T1000 (cell line): ENCODE results near the gene BTRC.
"Not testable (repeated sequence)": the region's sequence is repeated elsewhere in the genome, so short reads cannot be mapped to it uniquely, and the experiment has no call there.

Experiments
- DNase-seq: peaks from one replicate; lab custom pipeline; 2025; ENCODE audit warnings: mixed read lengths; lab: John Stamatoyannopoulos, UW

The BTRC gene

GRCh38 chr10:101353692-101354327 lies at the start of gene BTRC:
TSS of gene BTRC (plus strand) at chr10:101354165. CDS start at chr10:101354181, 16 bp downstream.
- DNase-seq = peak; percentile 95

DNA sequence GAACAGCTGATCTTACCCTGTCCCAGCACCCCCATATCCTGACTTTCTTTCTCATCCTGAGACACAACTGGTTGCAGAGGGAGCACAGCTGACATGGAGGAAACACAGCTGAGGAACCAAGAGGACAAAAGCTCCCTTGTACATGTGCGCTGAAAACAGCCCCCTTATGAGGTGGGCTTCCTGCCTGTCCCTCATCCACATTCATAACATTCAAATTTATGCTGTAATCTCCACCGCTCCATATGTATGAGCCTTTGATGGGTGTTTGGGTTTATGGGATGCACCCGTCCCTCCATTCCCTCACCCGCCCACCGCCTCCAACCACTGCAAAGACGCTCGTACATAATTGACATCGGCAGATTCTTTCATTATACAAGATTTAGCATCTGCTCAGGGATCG lies 49.6 kb upstream of the BTRC start:
- no peak for DNase-seq

DNA sequence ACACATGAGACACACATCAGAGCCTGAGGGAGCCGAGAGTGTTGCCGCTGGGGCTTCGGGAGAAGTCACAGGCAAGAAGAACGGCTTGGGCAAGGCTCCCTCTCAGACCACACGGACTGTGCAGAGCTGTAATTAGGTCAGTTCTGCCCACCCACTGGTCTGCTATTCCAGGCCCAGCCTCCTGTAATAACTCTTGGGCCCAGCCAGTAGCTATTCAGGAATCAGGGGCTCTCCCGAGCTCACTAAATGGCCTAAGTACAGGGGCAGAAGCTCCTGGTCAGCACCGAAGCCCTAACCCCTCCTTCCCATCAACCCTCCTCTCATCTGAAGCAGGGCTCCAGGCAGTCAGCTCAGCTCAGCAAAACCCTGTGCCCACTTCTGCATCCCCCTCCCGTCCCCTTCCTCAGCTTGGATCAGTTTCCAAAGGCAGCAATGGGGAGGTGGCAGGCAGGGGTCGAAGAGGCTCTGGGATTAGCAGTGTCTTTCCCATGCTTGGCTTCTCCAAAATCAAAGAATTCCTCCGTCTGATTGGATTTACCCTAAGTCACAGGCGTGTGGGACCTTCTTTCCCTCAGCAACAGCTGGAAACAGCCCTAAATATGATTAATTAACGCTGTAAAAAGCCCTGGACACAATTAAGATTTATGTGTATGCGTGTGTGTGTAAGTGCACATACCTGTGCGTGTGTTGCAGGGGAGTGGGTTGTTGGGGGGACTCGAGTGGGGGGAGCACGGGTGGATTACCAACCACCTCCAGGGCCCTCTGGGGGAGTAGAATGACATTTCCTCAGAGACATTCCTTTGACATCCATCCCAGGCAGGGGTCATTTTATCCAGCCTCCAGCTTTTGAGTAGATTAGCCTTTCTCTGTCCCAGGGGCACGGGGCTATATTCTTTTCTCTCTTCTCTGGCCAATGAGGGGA lies 48.4 kb upstream of the BTRC start:
- no peak for DNase-seq

GRCh38 chr10:101308051-101308450 lies 45.9 kb upstream of the BTRC start:
- no peak for DNase-seq

DNA sequence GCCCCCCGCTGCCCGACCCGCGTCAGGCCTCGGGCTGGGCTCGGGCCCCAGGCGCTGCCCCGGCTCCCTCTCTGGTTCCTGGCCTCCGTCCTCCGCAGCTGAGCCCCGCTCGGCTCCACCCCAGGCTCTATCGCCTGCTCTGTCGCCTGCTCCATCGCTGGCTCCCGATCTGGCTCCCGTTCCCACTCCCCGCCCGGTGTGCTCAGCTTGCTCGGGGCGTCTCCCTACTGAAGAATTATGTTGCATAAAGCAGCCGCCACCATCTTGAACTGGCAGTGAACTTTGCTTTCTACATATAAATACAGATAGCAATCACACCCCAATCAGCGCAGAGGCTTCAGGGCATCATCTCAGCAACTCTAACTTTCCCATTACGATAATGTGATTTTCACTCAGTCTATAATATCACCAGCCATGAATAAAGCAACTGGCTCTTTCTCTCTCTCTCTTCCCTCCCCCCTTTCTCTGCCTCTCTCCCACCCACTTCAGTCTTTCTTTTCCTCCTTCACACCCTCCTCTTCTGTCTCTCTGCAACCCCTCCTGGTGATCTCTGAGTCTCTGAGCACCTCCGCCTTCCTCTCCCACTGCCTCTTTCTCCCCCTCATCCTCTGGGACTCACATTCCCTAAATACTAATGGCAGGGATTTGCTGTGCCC lies 43.3 kb upstream of the BTRC start:
- no peak for DNase-seq

DNA sequence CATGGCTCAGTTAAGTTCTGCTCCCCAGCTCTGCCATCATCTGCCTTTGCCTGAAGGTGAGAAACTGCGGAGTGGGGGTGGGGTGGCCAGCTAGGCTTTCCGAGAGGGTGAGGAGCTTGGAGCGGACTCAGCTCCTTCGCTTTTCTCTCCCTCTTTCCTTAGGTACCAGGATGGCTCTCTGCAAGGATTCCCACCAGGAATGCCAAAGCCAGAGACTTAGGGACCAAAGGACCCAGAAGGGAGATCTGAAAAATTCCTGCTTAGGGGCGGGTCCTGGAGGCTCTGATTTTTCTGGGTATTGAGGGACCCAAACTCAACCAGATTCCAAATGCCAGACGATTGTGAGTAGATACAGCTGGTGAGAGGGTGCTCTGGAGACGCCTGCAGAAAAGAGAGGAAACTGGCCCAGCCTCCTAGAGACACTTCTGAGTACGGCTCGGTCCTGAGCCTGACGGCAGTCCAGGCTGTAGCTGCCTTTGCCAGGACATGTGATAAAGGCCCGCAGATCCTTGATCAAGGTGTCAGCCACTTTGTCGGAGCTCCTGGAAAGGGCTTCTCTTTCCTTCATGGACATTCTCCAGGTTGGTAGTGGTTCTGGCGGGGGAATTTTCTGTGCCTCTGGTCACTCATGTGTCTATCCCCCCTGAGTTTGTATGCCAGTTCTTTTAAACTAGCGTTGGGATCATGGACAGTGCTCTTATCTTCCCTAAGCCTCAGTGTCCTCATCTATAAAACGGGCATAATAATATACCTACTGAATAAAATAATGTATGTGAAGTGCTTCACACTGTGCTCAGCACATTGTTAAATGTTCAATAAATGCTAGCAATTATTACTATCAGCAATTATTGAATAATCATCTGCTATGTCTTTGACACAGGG lies 42.5 kb upstream of the BTRC start:
- DNase-seq = no peak

- no peak for DNase-seq
Measured at GRCh38 chr10:101319241-101319915, 34.6 kb upstream of the BTRC start.

DNA sequence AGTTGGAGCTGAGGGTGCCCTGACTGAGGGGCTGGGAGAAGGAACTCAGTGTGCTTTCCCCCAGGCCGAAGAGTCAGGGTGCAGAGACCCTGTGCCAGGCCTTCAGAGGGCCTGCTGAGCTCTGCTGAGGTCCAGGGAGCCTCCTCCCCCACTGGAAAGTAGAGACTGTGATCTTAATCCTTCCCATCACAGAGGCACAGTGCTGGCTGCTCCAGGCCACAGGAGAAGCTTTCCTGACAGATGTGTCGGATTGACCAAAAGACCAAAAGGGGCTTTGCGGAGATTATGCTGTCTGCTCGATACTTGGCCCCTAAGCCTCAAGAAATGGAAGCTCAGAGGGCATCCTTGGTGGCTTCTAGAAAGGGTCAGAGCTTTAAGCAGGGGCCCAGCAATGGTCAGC lies 32.9 kb upstream of the BTRC start:
- DNase-seq = no peak

DNA sequence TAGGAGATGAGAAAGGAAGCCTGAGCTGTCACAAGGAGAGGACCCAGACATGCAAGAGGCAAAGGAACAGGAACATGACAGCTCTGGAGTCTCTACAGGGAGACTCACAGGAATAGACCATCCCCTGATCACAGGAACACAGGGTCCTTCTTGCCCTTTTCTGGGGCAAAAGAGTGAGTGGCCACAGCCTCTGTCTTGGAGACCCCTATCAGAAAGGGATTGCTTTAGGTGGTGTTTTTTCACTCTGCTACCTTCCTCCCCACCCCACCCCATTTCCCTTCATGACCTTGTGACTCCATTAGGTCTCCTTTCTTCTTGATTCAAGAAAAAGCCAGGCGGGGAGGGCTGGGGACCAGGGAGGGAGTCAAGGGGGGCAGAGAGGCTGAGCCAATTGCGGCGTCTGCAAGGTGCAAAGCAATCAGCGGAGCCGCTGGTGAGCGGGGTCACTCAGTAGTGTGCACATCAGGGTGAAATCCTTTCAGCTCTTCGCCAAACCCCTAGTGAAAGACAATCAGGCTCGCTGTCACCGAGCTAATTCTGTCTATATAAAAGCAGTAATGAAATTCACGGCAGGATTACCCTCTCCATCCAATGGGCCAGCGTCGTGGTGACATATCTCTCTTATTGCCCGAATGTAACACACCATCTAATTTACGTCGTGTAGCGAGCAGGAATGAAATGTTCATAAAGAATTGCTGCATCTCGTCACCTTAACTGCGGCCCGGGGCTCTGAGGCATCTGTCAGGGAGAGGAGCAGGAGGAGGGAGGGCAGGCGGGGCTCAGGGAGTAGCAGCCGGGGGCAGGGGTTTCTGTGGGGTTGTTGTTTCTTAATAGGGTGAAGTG lies 31.5 kb upstream of the BTRC start:
- no peak for DNase-seq

- no peak for DNase-seq
Measured at GRCh38 chr10:101323495-101323894, 30.5 kb upstream of the BTRC start.

DNA sequence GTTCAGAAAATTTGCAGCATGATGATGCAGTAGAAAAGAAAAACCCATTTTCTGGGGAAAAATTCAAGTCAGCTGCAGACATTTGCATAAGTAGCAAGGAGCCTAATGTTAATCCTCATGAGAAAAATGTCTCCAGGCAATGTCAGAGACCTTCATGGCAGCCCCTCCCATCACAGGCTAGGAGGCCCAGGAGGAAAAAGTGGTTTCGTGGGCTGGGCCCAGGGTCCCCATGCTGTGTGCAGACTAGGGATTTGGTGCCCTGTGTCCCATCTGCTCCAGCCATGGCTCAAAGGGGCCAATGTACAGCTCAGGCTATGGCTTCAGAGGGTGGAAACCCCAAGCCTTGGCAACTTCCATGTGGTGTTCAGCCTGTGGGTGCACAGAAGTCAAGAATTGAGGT lies 26.5 kb upstream of the BTRC start:
- DNase-seq = not testable (repeated sequence)

- DNase-seq = no peak
Measured at GRCh38 chr10:101329341-101330032, 24.5 kb upstream of the BTRC start.

- DNase-seq = no peak
Measured at GRCh38 chr10:101330231-101330630, 23.7 kb upstream of the BTRC start.

DNA sequence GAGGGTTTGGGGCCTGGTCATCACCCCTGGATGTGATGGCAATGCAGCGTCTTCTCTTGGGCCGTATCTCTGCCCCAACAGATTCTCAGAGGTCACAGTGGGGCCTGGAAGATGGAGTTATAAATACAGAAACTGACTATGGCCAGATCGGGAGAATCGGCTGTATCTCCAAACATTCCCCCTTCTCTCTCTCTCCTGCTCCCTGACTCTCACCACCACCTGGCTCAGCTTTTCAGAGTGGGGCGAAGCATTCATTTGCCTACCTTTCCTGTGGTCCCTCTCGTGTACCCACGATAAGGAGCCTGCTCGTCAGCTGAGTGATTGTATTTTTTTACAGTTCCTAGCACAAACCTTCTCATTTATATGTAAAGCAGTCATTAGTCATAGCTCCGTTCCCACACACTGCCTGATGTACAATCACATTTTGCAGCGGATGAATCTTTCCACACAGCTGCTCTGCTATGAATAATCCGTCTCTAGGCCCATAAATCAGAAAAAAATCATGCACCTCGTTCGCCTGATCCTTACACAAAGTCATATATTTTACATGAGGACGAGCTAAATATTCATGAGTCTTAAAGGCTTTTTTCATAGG lies 23.2 kb upstream of the BTRC start:
- DNase-seq = no peak

GRCh38 chr10:101331956-101332355 lies 22.0 kb upstream of the BTRC start:
- DNase-seq = no peak

GRCh38 chr10:101334259-101334658 lies 19.7 kb upstream of the BTRC start:
- DNase-seq = not testable (repeated sequence)

DNA sequence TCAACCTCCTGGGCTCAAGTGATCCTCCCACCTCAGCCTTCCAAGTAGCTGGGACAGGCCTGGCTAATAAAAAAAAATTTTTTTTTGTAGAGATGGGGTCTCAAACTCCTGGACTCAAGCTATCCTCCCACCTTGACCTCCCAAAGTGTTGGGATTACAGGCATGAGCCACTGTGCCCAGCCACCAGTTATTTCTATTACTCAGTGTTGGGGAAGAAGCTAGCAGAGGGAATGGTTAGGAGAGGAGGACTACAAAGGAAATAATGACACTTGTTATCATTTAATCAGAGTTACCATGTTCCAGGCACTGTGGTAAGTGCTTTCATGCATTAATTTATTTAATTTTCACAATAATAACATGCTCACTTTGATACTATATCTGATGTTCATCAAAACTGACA lies 17.6 kb upstream of the BTRC start:
- DNase-seq = no peak

DNA sequence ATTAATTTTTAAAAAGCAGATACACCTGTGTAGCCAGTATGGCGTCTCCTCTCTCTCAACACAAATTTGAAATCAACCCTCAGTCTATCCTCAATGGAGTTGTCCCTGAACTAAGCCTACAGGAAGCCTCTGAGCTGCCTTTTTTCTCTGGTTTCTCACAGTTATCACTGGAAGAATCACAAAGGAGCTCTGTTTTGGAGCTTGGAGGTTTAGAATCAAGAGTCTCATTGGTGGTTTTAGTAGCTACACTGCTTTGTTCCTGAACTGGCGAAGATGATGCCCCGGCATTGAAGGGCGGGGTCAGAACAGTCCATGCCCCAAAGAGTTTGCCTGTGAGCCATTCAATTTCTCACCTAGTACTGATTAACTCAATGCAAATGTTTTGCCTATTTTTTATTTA lies 16.1 kb upstream of the BTRC start:
- no peak for DNase-seq

DNA sequence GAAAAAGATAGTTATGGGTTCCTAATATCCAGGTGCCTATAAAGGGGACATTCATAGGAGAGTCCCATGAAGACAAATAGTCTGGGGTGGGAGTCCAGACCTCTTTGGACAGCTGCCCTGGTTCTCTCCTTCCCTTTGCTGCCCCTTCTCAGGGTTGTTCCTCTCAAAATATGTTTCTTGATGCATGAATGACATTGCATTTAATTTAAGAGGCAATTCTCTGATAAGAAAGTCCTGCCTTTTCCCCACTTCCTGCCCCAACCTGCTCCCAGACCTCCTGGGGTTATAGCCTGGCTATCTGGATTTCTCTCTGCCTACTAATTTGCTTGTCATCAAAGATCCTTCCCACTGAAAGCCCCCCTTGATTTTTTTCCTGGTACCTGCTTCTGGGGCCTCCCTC lies 12.5 kb upstream of the BTRC start:
- no peak for DNase-seq
